OCI-LY7 (cell line): ENCODE data around the gene RARG. TPM values are rescaled to one million over a fixed set of nuclear protein-coding genes. Genes with fewer than 3 reads are reported as not detected.
A peak's percentile ranks its signal among the peaks of the same experiment; 100 is the strongest.

Experiments used
- BruUV-seq: library from RNA; stranded (reverse); fragments of 400-500 nt; replicated peaks from 2 replicates; lab custom pipeline; 2021; lab: Mats Ljungman, UMichigan
- CTCF ChIA-PET: fragments of 300-600 bp; sonication (Branson Sonifier 250); formaldehyde crosslinking; loops from one replicate; lab custom pipeline; 2022; ENCODE audit warnings: antibody characterized with exemption; ENCODE audit not compliant: unreplicated experiment; lab: Charles Lee
- POLR2A ChIA-PET: fragments of 300-600 bp; sonication (Branson Sonifier 250); formaldehyde crosslinking; loops from one replicate; lab custom pipeline; 2022; ENCODE audit warnings: antibody characterized with exemption; lab: Charles Lee
- DNase-seq: peaks from one replicate; pipeline ENCODE4 v3.0.0-alpha.2; 2015; ENCODE audit warnings: low spot score
- H2AFZ ChIP-seq: fragments of 200-600 bp; sonication (generic), shearing (Covaris generic); 2 replicates; pipeline ENCODE4 v1.6.1; 2014; ENCODE audit warnings: mild to moderate bottlenecking, antibody characterized with exemption, low read length, moderate library complexity
- H3K27ac ChIP-seq: fragments of 200-600 bp; sonication (generic); 2 replicates; pipeline ENCODE4 v1.5.1; 2014; ENCODE audit warnings: mixed run types, low read depth, mild to moderate bottlenecking, moderate library complexity, low read length, inconsistent platforms; ENCODE audit not compliant: poor library complexity, severe bottlenecking
- H3K36me3 ChIP-seq: fragments of 200-600 bp; sonication (generic); 2 replicates; pipeline ENCODE4 v1.6.1; 2014; ENCODE audit warnings: mild to moderate bottlenecking, antibody characterized with exemption, low read length, moderate library complexity, mixed read lengths; ENCODE audit not compliant: insufficient read depth
- H3K4me1 ChIP-seq: fragments of 200-600 bp; sonication (generic); 2 replicates; pipeline ENCODE4 v1.5.1; 2014; ENCODE audit warnings: mild to moderate bottlenecking, low read length; ENCODE audit not compliant: insufficient read depth, poor library complexity, severe bottlenecking
- H3K4me2 ChIP-seq: fragments of 200-600 bp; sonication (generic); 2 replicates; pipeline ENCODE4 v1.6.1; 2014; ENCODE audit warnings: mild to moderate bottlenecking, low read length
- H3K4me3 ChIP-seq: fragments of 200-600 bp; sonication (generic); 2 replicates; pipeline ENCODE4 v1.5.1; 2014; ENCODE audit warnings: mild to moderate bottlenecking, low read depth, low read length; ENCODE audit not compliant: poor library complexity, severe bottlenecking
- H3K79me2 ChIP-seq: fragments of 200-600 bp; sonication (generic); 2 replicates; pipeline ENCODE4 v1.6.1; 2016; ENCODE audit warnings: low read depth, mild to moderate bottlenecking, low read length, moderate library complexity, mixed read lengths; ENCODE audit not compliant: insufficient read depth
- H3K9me2 ChIP-seq: fragments of 200-600 bp; sonication (generic); 2 replicates; pipeline ENCODE4 v1.6.1; 2016; ENCODE audit warnings: mild to moderate bottlenecking, low read length, mixed read lengths; ENCODE audit not compliant: insufficient read depth
- H3K9me3 ChIP-seq: fragments of 200-600 bp; sonication (generic); 2 replicates; pipeline ENCODE4 v1.6.1; 2014; ENCODE audit warnings: mild to moderate bottlenecking, mixed run types, low read length, mixed read lengths
- H4K20me1 ChIP-seq: fragments of 200-600 bp; sonication (generic); 2 replicates; pipeline ENCODE4 v1.6.1; 2014; ENCODE audit warnings: mild to moderate bottlenecking, antibody characterized with exemption, low read length, moderate library complexity, mixed read lengths; ENCODE audit not compliant: insufficient read depth
- CTCF ChIP-seq: fragments of 200-600 bp; sonication (generic); conservative IDR thresholded peaks from 2 replicates; pipeline ENCODE4 v1.5.1; 2014; ENCODE audit warnings: mild to moderate bottlenecking, antibody characterized with exemption, low read length, moderate library complexity, mixed read lengths
- EZH2phosphoT487 ChIP-seq: fragments of 200-600 bp; sonication (generic); IDR thresholded peaks from 2 replicates; pipeline ENCODE4 v1.6.1; 2018; ENCODE audit warnings: low read depth, borderline replicate concordance, mild to moderate bottlenecking, mixed run types, antibody characterized with exemption, low read length, moderate library complexity, mixed read lengths
- intact Hi-C: fragments of 100-400 bp; cut with micrococcal nuclease; formaldehyde crosslinking; loops from one replicate; pipeline ENCODE4 v1.10.0; 2022; ENCODE audit not compliant: unreplicated experiment
- total RNA-seq, 2 experiments: library from RNA; depleted of rRNA in 1 of 2; stranded (reverse); fragments of >200 nt in 1 of 2; shearing (Covaris generic) in 1 of 2; gene quantifications; 2 replicates each; pipeline ENCODE4 v1.2.3, GENCODE V29; 2014 to 2022

Gene RARG
- total RNA-seq, 2 experiments from 2014 or later = 7.0 to 8.4 TPM

- BruUV-seq = TSS peak; percentile 86
- H3K27ac ChIP-seq = peak overlapping the region; percentile 48
- peak; percentile 84 for DNase-seq
- H2AFZ ChIP-seq = peak overlapping the region; percentile 90
- peaks cover 12% of the 10 kb centered on the region; the same call in 1 of the 2 replicates for H3K79me2 ChIP-seq
- peaks cover 32% of the 10 kb centered on the region for H3K4me1 ChIP-seq
- ChIA-PET CTCF (interaction anchor here (0.6 to 1.4 kb wide), 6 partner anchors 16 to 41 kb away, joined by 3 to 5 read pairs (median 4); partner anchors contain the start of gene ESPL1), POLR2A (interaction anchor here (0.8 to 2.2 kb wide), 8 partner anchors 9 to 70 kb away, joined by 3 to 6 read pairs (median 4); partner anchors contain the start of genes AAAS, ITGB7 and PFDN5)
- peak overlapping the region; percentile 91 for H3K4me3 ChIP-seq
- peak overlapping the region; percentile 100 for H3K4me2 ChIP-seq
- no peaks in the 10 kb centered on the region for H3K9me3 ChIP-seq
- TF ChIP-seq CTCF = peak; percentile 66
- no peak for TF ChIP-seq EZH2phosphoT487
- H4K20me1 ChIP-seq = no peaks in the 10 kb centered on the region
- intact Hi-C loops = loop anchor here (2.0 kb wide), 3 partner anchors 31 to 43 kb away; partner anchors contain the start of gene PFDN5
- no peaks in the 10 kb centered on the region for H3K9me2 ChIP-seq
- peaks cover 9% of the 10 kb centered on the region; the same call in 1 of the 2 replicates for H3K36me3 ChIP-seq
Measured at GRCh38 chr12:53251477-53252348, 19.7 kb upstream of the RARG start.

GRCh38 chr12:53245286-53245685 is 13.3 kb upstream of the RARG start:
- Histone ChIP-seq H3K9me3 (no peaks in the 10 kb centered on the region), H3K4me3 (no peak overlapping the region), H3K27ac (no peak overlapping the region), H3K9me2 (no peaks in the 10 kb centered on the region), H4K20me1 (no peaks in the 10 kb centered on the region), H3K36me3 (no peaks in the 10 kb centered on the region), H3K4me2 (no peak overlapping the region), H3K4me1 (peaks cover 12% of the 10 kb centered on the region), H2AFZ (no peak overlapping the region), H3K79me2 (no peaks in the 10 kb centered on the region)
- ChIA-PET CTCF (interaction anchor here (0.7 to 0.9 kb wide), 2 partner anchors 22 to 32 kb away, joined by 3 read pairs; no protein-coding TSS in a partner anchor), POLR2A (interaction anchor here (0.7 to 1.4 kb wide), 5 partner anchors 10 to 78 kb away, joined by 3 to 7 read pairs (median 3); partner anchors contain the start of genes AAAS and ESPL1)
- intact Hi-C loops = no loop called here
- TF ChIP-seq CTCF = no peak
- no peak for TF ChIP-seq EZH2phosphoT487
- no peak for DNase-seq
- BruUV-seq = no TSS peak
